H7 (cell line): ENCODE measurements around the gene UBXN7. TPM values are rescaled to one million over a fixed set of nuclear protein-coding genes. Genes with fewer than 3 reads are reported as not detected.
"Not testable (repeated sequence)": the region's sequence is repeated elsewhere in the genome, so short reads cannot be mapped to it uniquely, and the experiment has no call there.

ENCODE experiments used
- DNase-seq: peaks from one replicate; pipeline ENCODE4 v3.0.0; 2012
- H3K27me3 ChIP-seq: 2 replicates; pipeline ENCODE4 v1.6.0; 2011; ENCODE audit warnings: mild to moderate bottlenecking, low read length; ENCODE audit not compliant: control insufficient read depth, insufficient read depth
- H3K36me3 ChIP-seq: replicated peaks from 2 replicates; pipeline ENCODE4 v1.5.1; 2011; ENCODE audit warnings: low read length; ENCODE audit not compliant: control insufficient read depth, insufficient read depth
- H3K4me3 ChIP-seq: 2 replicates; pipeline ENCODE4 v1.5.1; 2011; ENCODE audit warnings: low read depth, mild to moderate bottlenecking, control low read depth, low read length, moderate library complexity; ENCODE audit not compliant: insufficient read depth
- total RNA-seq: library from RNA; depleted of rRNA; stranded (reverse); fragments of >200 nt; shearing (Covaris generic); gene quantifications from 2 replicates; pipeline ENCODE4 v1.2.3, GENCODE V29; 2014

Gene UBXN7
- total RNA-seq, 1 experiment from 2014 or later, result 14.4 TPM

DNA sequence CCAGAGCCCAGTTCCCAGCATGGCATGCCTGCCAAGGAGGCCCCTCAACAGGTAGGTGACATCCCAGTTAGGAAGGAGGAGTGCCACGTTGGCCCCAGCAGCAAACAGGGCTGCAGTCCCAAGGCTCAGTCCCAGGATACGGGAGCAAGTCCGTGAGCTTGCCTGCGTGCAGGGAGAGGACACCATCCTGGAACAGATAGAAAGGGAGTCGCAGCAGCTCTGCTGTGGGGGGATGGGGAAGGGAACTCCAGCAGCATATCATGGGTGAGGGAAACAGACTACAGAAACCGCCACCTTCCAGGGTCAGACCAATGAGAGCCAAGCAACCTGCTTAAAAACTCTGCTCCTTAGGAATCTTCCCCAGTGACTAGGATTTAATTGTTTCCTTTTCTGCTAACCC lies 104.8 kb downstream of the UBXN7 start:
- H3K36me3 ChIP-seq, result no peaks in the 10 kb centered on the region; the same call in 1 of the 2 replicates
- H3K4me3 ChIP-seq, result no peak overlapping the region
- no peaks in the 10 kb centered on the region for H3K27me3 ChIP-seq
- peak; percentile 54 for DNase-seq

DNA sequence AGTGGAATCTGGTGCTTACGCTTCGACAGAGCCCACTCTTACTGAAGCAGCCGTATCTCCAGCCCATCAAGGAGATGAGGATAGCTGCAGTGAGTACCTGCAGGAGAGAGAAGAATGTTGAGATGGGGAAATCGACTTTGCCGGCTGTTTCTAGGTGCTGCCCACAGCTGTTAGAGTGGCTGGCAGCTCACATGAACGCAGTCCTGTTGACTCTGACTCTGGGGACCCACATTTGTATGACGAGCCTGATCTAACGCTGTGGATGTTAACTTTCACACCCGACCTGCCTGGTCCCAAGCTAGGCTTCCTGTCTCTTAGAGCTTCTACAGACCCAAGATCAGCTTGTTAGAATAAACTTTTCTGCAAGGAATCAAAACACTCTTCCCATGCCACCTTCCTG lies 105.3 kb downstream of the UBXN7 start:
- DNase-seq, result no peak
- H3K4me3 ChIP-seq, result no peak overlapping the region
- no peaks in the 10 kb centered on the region for H3K27me3 ChIP-seq
- no peaks in the 10 kb centered on the region; the same call in 1 of the 2 replicates for H3K36me3 ChIP-seq

- DNase-seq, result peak; percentile 68
Observed at GRCh38 chr3:196323691-196324090, 108.5 kb downstream of the UBXN7 start.

GRCh38 chr3:196323016-196323415 lies 109.2 kb downstream of the UBXN7 start:
- DNase-seq, result no peak
- no peaks in the 10 kb centered on the region; the same call in 1 of the 2 replicates for H3K36me3 ChIP-seq
- H3K4me3 ChIP-seq, result no peak overlapping the region
- H3K27me3 ChIP-seq, result no peaks in the 10 kb centered on the region

More at GRCh38 chr3:196323691-196324090, 108.5 kb downstream of the UBXN7 start:
- Histone ChIP-seq H3K4me3 (no peak overlapping the region), H3K36me3 (no peaks in the 10 kb centered on the region; the same call in 1 of the 2 replicates), H3K27me3 (no peaks in the 10 kb centered on the region)

- no peak for DNase-seq
- Histone ChIP-seq H3K27me3 (no peaks in the 10 kb centered on the region), H3K36me3 (no peaks in the 10 kb centered on the region; the same call in 1 of the 2 replicates), H3K4me3 (no peak overlapping the region)
Observed at GRCh38 chr3:196321162-196321561, 111.1 kb downstream of the UBXN7 start.

DNA sequence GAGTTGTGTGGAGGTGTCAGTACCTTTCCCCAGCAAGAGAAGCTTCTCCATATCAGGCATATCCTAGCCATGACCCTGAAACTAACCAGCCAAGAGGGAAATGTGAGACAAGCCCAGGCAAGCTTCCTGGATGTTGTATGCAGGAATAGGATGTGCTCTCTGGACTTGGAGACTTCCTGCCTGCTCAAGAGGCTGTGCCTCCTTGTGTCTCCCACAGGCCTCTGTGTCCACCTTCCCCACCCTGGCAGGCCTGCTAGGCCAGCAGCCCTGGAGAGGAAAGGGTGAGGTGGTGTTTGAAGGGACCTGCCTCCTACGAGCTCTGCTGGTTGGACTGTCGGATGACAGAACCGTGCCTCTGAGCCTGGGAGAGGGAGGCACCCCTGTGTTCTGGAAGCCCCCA lies 112.1 kb downstream of the UBXN7 start:
- no peaks in the 10 kb centered on the region; the same call in 1 of the 2 replicates for H3K36me3 ChIP-seq
- no peak for DNase-seq
- no peak overlapping the region for H3K4me3 ChIP-seq
- H3K27me3 ChIP-seq, result no peaks in the 10 kb centered on the region

- Histone ChIP-seq H3K27me3 (no peaks in the 10 kb centered on the region), H3K36me3 (no peaks in the 10 kb centered on the region), H3K4me3 (peak within 1 kb of the TSS; percentile 89)
- peak; percentile 99 for DNase-seq
Observed at GRCh38 chr3:196317687-196318467, 114.3 kb downstream of the UBXN7 start, which contains the start of gene DYNLT2B. DYNLT2B (minus strand) TSS chr3:196318240; CDS start chr3:196318152, 88 bp downstream.

GRCh38 chr3:196316799-196317686 lies 115.2 kb downstream of the UBXN7 start:
- not testable (repeated sequence) for DNase-seq, H3K27me3 ChIP-seq
- H3K4me3 ChIP-seq, result peak overlapping the region; percentile 89

GRCh38 chr3:196315821-196316220 lies 116.4 kb downstream of the UBXN7 start:
- Histone ChIP-seq H3K4me3 (no peak overlapping the region), H3K36me3 (no peaks in the 10 kb centered on the region), H3K27me3 (no peaks in the 10 kb centered on the region)
- DNase-seq, result no peak

More at GRCh38 chr3:196316799-196317686, 115.2 kb downstream of the UBXN7 start:
- not testable (repeated sequence) for H3K36me3 ChIP-seq

DNA sequence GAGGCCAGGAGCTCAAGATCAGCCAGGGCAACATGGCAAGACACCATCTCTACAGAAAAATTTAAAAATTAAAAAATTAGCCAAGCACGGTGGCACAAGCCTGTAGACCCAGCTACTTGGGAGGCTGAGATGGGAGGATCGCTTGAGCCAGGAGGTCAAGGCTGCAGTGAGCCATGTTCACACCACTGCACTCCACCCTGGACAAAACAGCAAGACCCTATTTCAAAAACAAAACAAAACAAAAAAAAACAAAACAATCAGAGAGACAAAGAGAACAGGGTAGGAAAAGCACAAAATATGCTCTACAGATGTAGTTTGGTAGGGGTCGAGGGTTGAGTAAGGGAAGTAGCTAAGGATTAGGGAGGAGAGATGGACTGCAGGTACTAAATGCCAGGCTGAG lies 117.6 kb downstream of the UBXN7 start:
- H3K4me3 ChIP-seq, result no peak overlapping the region
- no peaks in the 10 kb centered on the region for H3K36me3 ChIP-seq
- H3K27me3 ChIP-seq, result no peaks in the 10 kb centered on the region
- DNase-seq, result no peak

DNA sequence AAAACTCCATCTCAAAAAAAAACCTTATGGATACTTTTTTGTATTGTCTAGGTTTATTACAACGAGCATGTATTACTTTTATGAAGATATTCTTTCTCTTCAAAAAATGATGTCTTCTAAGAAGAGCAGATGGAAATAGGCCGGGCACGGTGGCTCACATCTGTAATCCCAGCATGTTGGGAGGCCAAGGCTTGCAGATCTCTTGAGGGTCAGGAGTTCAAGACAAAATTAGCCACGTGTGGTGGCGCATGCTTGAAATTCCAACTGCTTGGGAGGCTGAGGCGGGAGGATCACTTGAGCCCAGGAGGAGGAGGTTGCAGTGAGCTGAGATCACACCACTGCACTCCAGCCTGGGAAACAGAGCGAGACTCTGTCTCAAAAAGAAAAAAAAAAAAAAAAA lies 118.1 kb downstream of the UBXN7 start:
- H3K27me3 ChIP-seq, DNase-seq, H3K36me3 ChIP-seq, H3K4me3 ChIP-seq: not testable (repeated sequence)

- not testable (repeated sequence) for H3K36me3 ChIP-seq, DNase-seq, H3K4me3 ChIP-seq, H3K27me3 ChIP-seq
Observed at GRCh38 chr3:196302960-196303359, 129.3 kb downstream of the UBXN7 start.

GRCh38 chr3:196302551-196302950 lies 129.7 kb downstream of the UBXN7 start:
- H3K36me3 ChIP-seq, result not testable (repeated sequence)

DNA sequence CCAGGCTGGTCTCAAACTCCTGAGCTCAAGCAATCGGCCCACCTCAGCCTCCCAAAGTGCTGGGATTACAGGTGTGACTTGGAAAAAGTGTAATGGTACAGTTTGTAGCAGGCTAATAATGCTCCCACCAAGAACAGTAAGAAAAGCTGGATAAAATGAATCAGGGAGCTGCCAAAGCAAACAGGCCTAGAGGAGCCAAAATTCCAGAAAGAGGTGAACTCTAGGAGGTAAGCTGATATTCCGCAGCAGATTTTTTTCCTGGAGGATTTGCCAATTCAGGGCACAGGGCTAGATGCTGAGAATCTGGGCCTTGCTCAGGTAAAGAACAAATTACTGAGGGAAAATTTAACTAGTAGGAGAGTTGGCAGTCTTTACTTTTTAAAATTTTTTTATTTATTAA lies 133.7 kb downstream of the UBXN7 start:
- no peaks in the 10 kb centered on the region for H3K27me3 ChIP-seq
- H3K4me3 ChIP-seq, result no peak overlapping the region
- no peak for DNase-seq
- H3K36me3 ChIP-seq, result no peaks in the 10 kb centered on the region

More at GRCh38 chr3:196302551-196302950, 129.7 kb downstream of the UBXN7 start:
- not testable (repeated sequence) for H3K27me3 ChIP-seq, H3K4me3 ChIP-seq, DNase-seq
